Stimulated activated CD4-positive, alpha-beta T cell treated with anti-CD3 and anti-CD28 coated beads, Interleukin-15, amount 100 ng/mL, for 24 hours (primary cell): ENCODE data around the gene POLR1F.

Source experiments
- DNase-seq: peaks from one replicate; pipeline ENCODE4 v3.0.0-alpha.2; 2020

Gene POLR1F

DNA sequence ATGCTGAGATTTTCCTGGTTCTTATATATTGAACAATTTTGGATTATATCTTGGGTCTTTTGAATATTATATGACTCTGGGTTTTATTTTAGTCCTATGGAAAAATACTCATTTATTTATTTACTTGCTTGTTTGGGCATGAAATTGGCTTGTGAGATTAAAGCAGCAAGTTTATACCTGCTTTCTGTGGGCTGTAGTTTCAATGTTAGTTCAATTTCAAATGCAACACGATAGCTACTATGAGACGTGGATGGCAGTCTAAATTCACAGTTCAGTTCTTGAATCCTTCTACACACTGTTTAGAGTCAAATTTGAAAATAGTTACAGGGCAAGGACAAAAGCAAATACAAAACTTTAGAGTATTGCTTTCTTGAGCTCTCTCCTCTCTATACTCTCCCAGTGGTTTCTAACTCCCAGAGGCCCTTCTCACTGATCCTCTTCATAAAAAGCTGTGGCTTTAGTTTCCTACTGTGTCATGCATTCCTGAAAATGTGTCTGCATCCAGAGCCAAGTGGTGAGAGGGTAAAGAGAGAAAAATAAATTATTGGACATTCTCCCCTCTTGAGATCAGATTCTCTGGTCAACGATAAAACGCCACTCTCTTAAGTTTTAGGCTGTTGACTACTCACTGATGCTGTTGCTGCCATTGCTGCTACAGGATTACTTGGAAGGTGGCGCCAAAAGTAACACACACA is 34.4 kb downstream of the POLR1F start:
- no peak for DNase-seq

- no peak for DNase-seq
Observed at GRCh38 chr7:19670806-19671205, 38.0 kb downstream of the POLR1F start.

- DNase-seq: no peak
Observed at GRCh38 chr7:19665399-19666008, 43.3 kb downstream of the POLR1F start.

GRCh38 chr7:19663816-19664462 is 44.9 kb downstream of the POLR1F start:
- no peak for DNase-seq

GRCh38 chr7:19648791-19649190 is 60.0 kb downstream of the POLR1F start:
- DNase-seq: no peak
